Gastrocnemius medialis (tissue), 4 donors: ENCODE results near the gene FAM219A.

ENCODE experiments used
- CTCF ChIP-seq, 5 experiments: fragments of 450-650 bp in 3 of 5; fragments of 200-600 bp in 2 of 5; sonication (generic) in 2 of 5; IDR thresholded peaks in 4 of 5; conservative IDR thresholded peaks in 1 of 5; 1 replicate in 4 of 5; 2 replicates in 1 of 5; pipeline ENCODE4 v1.5.1; 2016 to 2019; ENCODE audit warnings: antibody characterized with exemption in 5 of 5, mild to moderate bottlenecking in 3 of 5, moderate library complexity in 3 of 5
- POLR2A ChIP-seq, 2 donors: fragments of 450-650 bp; IDR thresholded peaks; one replicate each; pipeline ENCODE4 v1.6.1; 2017; ENCODE audit warnings: antibody characterized with exemption in 2 of 2, mild to moderate bottlenecking in 2 of 2, moderate library complexity in 2 of 2

GRCh38 chr9:34457266-34458012 lies 931 bp downstream of the FAM219A start:
- TF ChIP-seq CTCF (IDR thresholded peaks at IDR 0.05 in 4 of 5, conservative IDR thresholded peaks at IDR 0.05 in 1 of 5): peak in 1 of 5 experiments; percentile 13
- peak; percentile 65 to 75 for TF ChIP-seq POLR2A (IDR thresholded peaks at IDR 0.05)
